GM23338 (cell line): ENCODE results near the gene MRTFA.

Experiments used
- CTCF ChIP-seq, 2 experiments: fragments of 200-600 bp in 1 of 2; sonication (generic) in 1 of 2; conservative IDR thresholded peaks; 2 replicates each; pipeline versions ENCODE4 v1.5.1 to v1.6.1; 2016 to 2017; ENCODE audit warnings: antibody characterized with exemption in 2 of 2, low read depth in 2 of 2, mild to moderate bottlenecking in 2 of 2, moderate library complexity in 1 of 2
- REST ChIP-seq: IDR thresholded peaks from one replicate; pipeline ENCODE4 v1.6.1; 2018; ENCODE audit warnings: antibody characterized with exemption; ENCODE audit not compliant: unreplicated experiment

- TF ChIP-seq REST (no peak), CTCF (conservative IDR thresholded peaks at IDR 0.05; ENCODE audit: low read depth in 2 of 2) (no peak)
Measured at GRCh38 chr22:40416636-40417035, 219.9 kb downstream of the MRTFA start.
